H9 (cell line): ENCODE results near the gene PHF5A. TPM values are rescaled to one million over a fixed set of nuclear protein-coding genes. Genes with fewer than 3 reads are reported as not detected.

Source experiments
- DNase-seq: peaks from one replicate; pipeline ENCODE4 v3.0.0-alpha.2; 2017
- H2AFZ ChIP-seq: one replicate; pipeline ENCODE4 v1.6.1; 2013; ENCODE audit warnings: mild to moderate bottlenecking, low read length, control low read depth, moderate library complexity
- H2AK5ac ChIP-seq: 2 replicates; pipeline ENCODE4 v1.6.1; 2013; ENCODE audit warnings: low read length, control low read depth, mixed read lengths; ENCODE audit not compliant: insufficient read length
- H2BK120ac ChIP-seq: one replicate; pipeline ENCODE4 v1.6.1; 2013; ENCODE audit warnings: low read depth, mild to moderate bottlenecking, low read length, control low read depth, inconsistent platforms; ENCODE audit not compliant: poor library complexity, severe bottlenecking
- H2BK12ac ChIP-seq: 2 replicates; pipeline ENCODE4 v1.6.1; 2013; ENCODE audit warnings: low read length, control low read depth, mixed read lengths, low read depth; ENCODE audit not compliant: insufficient read length
- H2BK15ac ChIP-seq: 2 replicates; pipeline ENCODE4 v1.6.1; 2013; ENCODE audit warnings: low read depth, low read length, control low read depth
- H2BK20ac ChIP-seq: one replicate; pipeline ENCODE4 v1.6.1; 2013; ENCODE audit warnings: low read depth, mild to moderate bottlenecking, low read length, control low read depth, inconsistent platforms; ENCODE audit not compliant: poor library complexity, severe bottlenecking
- H2BK5ac ChIP-seq: 2 replicates; pipeline ENCODE4 v1.6.1; 2013; ENCODE audit warnings: low read length, control low read depth, mixed read lengths; ENCODE audit not compliant: insufficient read length
- H3K14ac ChIP-seq: 2 replicates; pipeline ENCODE4 v1.6.1; 2013; ENCODE audit warnings: low read length, control low read depth; ENCODE audit not compliant: insufficient read depth
- H3K18ac ChIP-seq: 2 replicates; pipeline ENCODE4 v1.6.1; 2013; ENCODE audit warnings: low read depth, mild to moderate bottlenecking, mixed read lengths, low read length, control low read depth; ENCODE audit not compliant: insufficient read length
- H3K23ac ChIP-seq: 2 replicates; pipeline ENCODE4 v1.6.1; 2013; ENCODE audit warnings: low read length, control low read depth, mixed read lengths, low read depth; ENCODE audit not compliant: insufficient read length
- H3K23me2 ChIP-seq: 2 replicates; pipeline ENCODE4 v1.6.1; 2013; ENCODE audit warnings: low read depth, mild to moderate bottlenecking, mixed read lengths, low read length, control low read depth; ENCODE audit not compliant: insufficient read length, poor library complexity, severe bottlenecking
- H3K27ac ChIP-seq: 2 replicates; pipeline ENCODE4 v1.5.1; 2013; ENCODE audit warnings: low read length, control low read depth, mixed read lengths, low read depth; ENCODE audit not compliant: insufficient read length
- H3K27me3 ChIP-seq: 2 replicates; pipeline ENCODE4 v1.6.1; 2013; ENCODE audit warnings: low read length, control low read depth, inconsistent platforms; ENCODE audit not compliant: insufficient read depth
- H3K4ac ChIP-seq: 2 replicates; pipeline ENCODE4 v1.6.1; 2013; ENCODE audit warnings: low read depth, mild to moderate bottlenecking, control low read depth, inconsistent platforms, low read length, moderate library complexity
- H3K4me1 ChIP-seq: 2 replicates; pipeline ENCODE4 v1.6.1; 2013; ENCODE audit warnings: low read length, control low read depth, inconsistent platforms; ENCODE audit not compliant: insufficient read depth
- H3K4me2 ChIP-seq: 2 replicates; pipeline ENCODE4 v1.6.1; 2013; ENCODE audit warnings: low read length, control low read depth, mixed read lengths; ENCODE audit not compliant: insufficient read length, insufficient read depth
- H3K56ac ChIP-seq: 2 replicates; pipeline ENCODE4 v1.6.1; 2013; ENCODE audit warnings: low read depth, mild to moderate bottlenecking, mixed read lengths, low read length, control low read depth; ENCODE audit not compliant: insufficient read length
- H3K79me1 ChIP-seq: 2 replicates; pipeline ENCODE4 v1.6.1; 2013; ENCODE audit warnings: low read depth, mild to moderate bottlenecking, moderate library complexity, low read length, control low read depth, inconsistent platforms; ENCODE audit not compliant: insufficient read depth, poor library complexity, severe bottlenecking
- H3K79me2 ChIP-seq: 2 replicates; pipeline ENCODE4 v1.6.1; 2013; ENCODE audit warnings: low read length, control low read depth, inconsistent platforms; ENCODE audit not compliant: insufficient read depth
- H3K9ac ChIP-seq: 2 replicates; pipeline ENCODE4 v1.6.1; 2013; ENCODE audit warnings: low read length, control low read depth, mixed read lengths; ENCODE audit not compliant: insufficient read length; ENCODE audit errors: extremely low read depth
- H3K9me3 ChIP-seq: one replicate; pipeline ENCODE4 v1.6.1; 2013; ENCODE audit warnings: low read depth, low read length, inconsistent platforms; ENCODE audit not compliant: control insufficient read depth
- H3T11ph ChIP-seq: one replicate; pipeline ENCODE4 v1.6.1; 2013; ENCODE audit warnings: mild to moderate bottlenecking, low read length, control low read depth, inconsistent platforms
- H4K20me1 ChIP-seq: one replicate; pipeline ENCODE4 v1.6.1; 2013; ENCODE audit not compliant: control insufficient read depth, insufficient read length, insufficient read depth
- H4K5ac ChIP-seq: 2 replicates; pipeline ENCODE4 v1.6.1; 2013; ENCODE audit warnings: low read depth, mild to moderate bottlenecking, mixed read lengths, low read length, control low read depth; ENCODE audit not compliant: insufficient read length
- H4K8ac ChIP-seq: replicated peaks from 2 replicates; pipeline ENCODE4 v1.6.1; 2013; ENCODE audit warnings: low read length, control low read depth, mixed read lengths, low read depth; ENCODE audit not compliant: insufficient read length
- H4K91ac ChIP-seq: 2 replicates; pipeline ENCODE4 v1.6.1; 2013; ENCODE audit warnings: low read depth, mild to moderate bottlenecking, moderate library complexity, mixed read lengths, low read length, control low read depth; ENCODE audit not compliant: insufficient read length
- H3K27ac Mint-ChIP-seq, 3 experiments: 2 replicates in 2 of 3; 3 replicates in 1 of 3; pipeline ENCODE4 v1.8.0; 2020 to 2021; ENCODE audit warnings: mixed read lengths in 3 of 3, mild to moderate bottlenecking in 1 of 3, moderate library complexity in 1 of 3
- H3K27me3 Mint-ChIP-seq: 2 replicates; pipeline ENCODE4 v1.8.0; 2021; ENCODE audit warnings: low read depth, mild to moderate bottlenecking, moderate library complexity, mixed read lengths
- H3K36me3 Mint-ChIP-seq, 3 experiments: 2 replicates in 2 of 3; 3 replicates in 1 of 3; pipeline ENCODE4 v1.8.0; 2020 to 2021; ENCODE audit warnings: low read depth in 3 of 3, mixed read lengths in 3 of 3; ENCODE audit not compliant: insufficient read depth in 1 of 3
- H3K4me1 Mint-ChIP-seq, 2 experiments: 2 replicates each; pipeline ENCODE4 v1.8.0; 2020; ENCODE audit warnings: mixed read lengths in 2 of 2
- H3K4me3 Mint-ChIP-seq, 2 experiments: 2 replicates in 1 of 2; 3 replicates in 1 of 2; pipeline ENCODE4 v1.8.0; 2020 to 2021; ENCODE audit warnings: mild to moderate bottlenecking in 2 of 2, mixed read lengths in 2 of 2, moderate library complexity in 1 of 2
- H3K9me3 Mint-ChIP-seq, 2 experiments: 2 replicates in 1 of 2; 3 replicates in 1 of 2; pipeline ENCODE4 v1.8.0; 2020; ENCODE audit warnings: mild to moderate bottlenecking in 2 of 2, mixed read lengths in 2 of 2, moderate library complexity in 1 of 2
- WGBS: extraction: QIAGEN DNeasy Blood & Tissue Kit; methylation state at CpG from one replicate; pipeline ENCODE4 v1.1.7; 2013; ENCODE audit warnings: missing lambda C conversion rate, low lambda C conversion rate, mixed read lengths; ENCODE audit not compliant: insufficient read length; ENCODE audit errors: extremely low coverage; 5-methylcytosine and 5-hydroxymethylcytosine counted together
- total RNA-seq: library from RNA; stranded (reverse); gene quantifications from 2 replicates; pipeline ENCODE4 v1.2.1, GENCODE V29; 2021
- TF ChIP-seq, protein P1 (sequence below): fragments of 200-600 bp; sonication (generic); conservative IDR thresholded peaks from 3 replicates; pipeline ENCODE4 v1.8.0; 2021; ENCODE audit warnings: antibody characterized with exemption, mild to moderate bottlenecking

Gene PHF5A
- total RNA-seq, 1 experiment from 2014 or later = 114 TPM

DNA sequence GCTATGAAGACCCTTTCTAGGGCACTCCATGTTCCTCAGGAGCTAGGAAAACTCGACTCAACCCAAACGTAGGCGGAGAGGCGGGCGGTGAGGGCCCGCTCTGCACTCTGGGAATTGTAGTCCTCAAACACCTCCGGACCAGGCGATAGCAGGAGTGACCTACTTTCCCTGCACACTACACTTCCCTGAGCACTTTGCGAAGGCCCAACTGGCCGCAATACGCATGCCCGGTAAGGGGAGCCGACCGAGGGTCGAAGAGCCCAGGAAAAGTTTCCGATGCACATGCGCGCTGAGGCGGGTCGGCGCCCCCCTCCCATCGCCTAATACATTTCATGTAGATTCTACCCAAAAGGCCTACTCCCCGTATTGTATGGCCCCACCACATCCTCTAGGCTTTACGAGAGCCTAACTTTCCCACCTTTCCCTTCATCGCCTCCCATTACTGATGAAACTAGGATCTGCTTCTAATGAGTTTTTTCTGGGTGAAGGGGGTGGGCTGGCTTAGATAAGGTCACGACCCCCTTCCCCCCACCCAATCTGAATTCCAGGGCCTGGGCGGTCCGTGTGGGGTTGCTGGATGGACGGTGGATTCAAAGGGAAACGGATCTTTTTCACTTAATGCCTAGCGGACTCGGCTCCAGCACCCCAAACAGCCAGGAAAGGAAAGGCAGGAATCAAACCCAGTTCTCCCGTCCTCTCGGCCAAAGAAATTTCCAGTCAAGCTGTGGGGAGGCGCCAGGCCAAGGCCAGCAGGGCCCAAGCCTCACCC, 23.9 kb downstream of the PHF5A start:
- TF ChIP-seq, protein P1, sequence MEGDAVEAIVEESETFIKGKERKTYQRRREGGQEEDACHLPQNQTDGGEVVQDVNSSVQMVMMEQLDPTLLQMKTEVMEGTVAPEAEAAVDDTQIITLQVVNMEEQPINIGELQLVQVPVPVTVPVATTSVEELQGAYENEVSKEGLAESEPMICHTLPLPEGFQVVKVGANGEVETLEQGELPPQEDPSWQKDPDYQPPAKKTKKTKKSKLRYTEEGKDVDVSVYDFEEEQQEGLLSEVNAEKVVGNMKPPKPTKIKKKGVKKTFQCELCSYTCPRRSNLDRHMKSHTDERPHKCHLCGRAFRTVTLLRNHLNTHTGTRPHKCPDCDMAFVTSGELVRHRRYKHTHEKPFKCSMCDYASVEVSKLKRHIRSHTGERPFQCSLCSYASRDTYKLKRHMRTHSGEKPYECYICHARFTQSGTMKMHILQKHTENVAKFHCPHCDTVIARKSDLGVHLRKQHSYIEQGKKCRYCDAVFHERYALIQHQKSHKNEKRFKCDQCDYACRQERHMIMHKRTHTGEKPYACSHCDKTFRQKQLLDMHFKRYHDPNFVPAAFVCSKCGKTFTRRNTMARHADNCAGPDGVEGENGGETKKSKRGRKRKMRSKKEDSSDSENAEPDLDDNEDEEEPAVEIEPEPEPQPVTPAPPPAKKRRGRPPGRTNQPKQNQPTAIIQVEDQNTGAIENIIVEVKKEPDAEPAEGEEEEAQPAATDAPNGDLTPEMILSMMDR = no peak
- Histone ChIP-seq H3K23me2 (peaks cover 23% of the 10 kb centered on the region), H4K20me1 (no peaks in the 10 kb centered on the region), H3K27me3 (no peaks in the 10 kb centered on the region), H3T11ph (no peak overlapping the region), H3K79me2 (peaks cover 24% of the 10 kb centered on the region; the same call in 1 of the 2 replicates), H2AFZ (no peak overlapping the region), H3K9ac (peak overlapping the region; percentile 78), H2BK12ac (no peak overlapping the region), H3K14ac (peak overlapping the region; percentile 4; the same call in 1 of the 2 replicates), H2BK120ac (no peak overlapping the region), H3K27ac (peak overlapping the region; percentile 17), H3K18ac (no peak overlapping the region), H2BK20ac (no peak overlapping the region), H3K4me1 (no peaks in the 10 kb centered on the region; the same call in 1 of the 2 replicates), H2BK15ac (no peak overlapping the region), H3K56ac (no peak overlapping the region), H3K79me1 (peaks cover 4% of the 10 kb centered on the region), H3K4me2 (peak overlapping the region; percentile 82), H4K91ac (no peak overlapping the region), H4K5ac (no peak overlapping the region), H3K23ac (no peak overlapping the region), H2BK5ac (no peak overlapping the region), H4K8ac (no peak overlapping the region), H3K9me3 (no peaks in the 10 kb centered on the region), H2AK5ac (no peak overlapping the region), H3K4ac (no peak overlapping the region)
- Mint-ChIP-seq H3K9me3 (no peaks in the 10 kb centered on the region), H3K27ac (peak overlapping the region; percentile 98 to 99 (median 99)), H3K4me3 (peak overlapping the region; percentile 96), H3K36me3 (peaks cover 20 to 56% (median 47%) of the 10 kb centered on the region in 3 experiments), H3K4me1 (peaks cover 14 to 25% of the 10 kb centered on the region in 2 experiments), H3K27me3 (peaks cover 2% of the 10 kb centered on the region; the same call in 1 of the 2 replicates)
- WGBS = no CpG with 5 or more reads among the region's 35 CpGs
- peak; percentile 99 for DNase-seq
